Ovary (tissue), 9 donors: Measurements from ENCODE around the gene CPED1. TPM values are rescaled to one million over a fixed set of nuclear protein-coding genes. Genes with fewer than 3 reads are reported as not detected.

Experiments used
- DNase-seq, 5 donors: peaks; one replicate each; pipeline ENCODE4 v3.0.0-alpha.2; 2019 to 2020
- H3K27ac ChIP-seq, 2 donors: fragments of 200-600 bp; one replicate each; pipeline versions ENCODE4 v1.5.1 to v1.8.0; 2019 to 2022
- H3K27me3 ChIP-seq: fragments of 200-600 bp; one replicate; pipeline ENCODE4 v1.8.0; 2022
- H3K36me3 ChIP-seq: fragments of 200-600 bp; sonication (generic); one replicate; pipeline ENCODE4 v1.5.1; 2019
- H3K4me1 ChIP-seq: one replicate; pipeline ENCODE4 v1.8.1; 2013; ENCODE audit warnings: mild to moderate bottlenecking, moderate library complexity; ENCODE audit not compliant: insufficient read depth
- H3K4me3 ChIP-seq: fragments of 200-600 bp; sonication (generic); one replicate; pipeline ENCODE4 v1.5.1; 2017
- H3K9me3 ChIP-seq, 2 donors: fragments of 200-600 bp in 1 of 2; sonication (generic) in 1 of 2; one replicate each; pipeline versions ENCODE4 v1.5.1 to v1.8.1; 2013 to 2019; ENCODE audit warnings: mild to moderate bottlenecking in 1 of 2, moderate library complexity in 1 of 2
- EP300 ChIP-seq: sonication (generic); formaldehyde crosslinking; IDR thresholded peaks from one replicate; pipeline ENCODE4 v1.6.1; 2017; ENCODE audit warnings: antibody characterized with exemption
- POLR2A ChIP-seq: fragments of 450-650 bp; IDR thresholded peaks from one replicate; pipeline ENCODE4 v1.6.1; 2017; ENCODE audit warnings: antibody characterized with exemption, mild to moderate bottlenecking, moderate library complexity
- WGBS, 3 donors: extraction: QIAGEN DNeasy Blood & Tissue Kit in 1 of 3; methylation state at CpG; one replicate each; pipeline versions ENCODE4 v1.1.5 to v1.1.7; 2013 to 2017; 5-methylcytosine and 5-hydroxymethylcytosine counted together
- intact Hi-C, 4 donors: fragments of 100-400 bp; cut with DNase I; formaldehyde crosslinking; loops; one replicate each; pipeline versions ENCODE4 v1.11.0 to v1.15.1; 2022 to 2023
- polyA plus RNA-seq, 2 donors: library from polyadenylated mRNA; stranded (reverse); fragments of 200-250 nt in 1 of 2; fragments of 350-450 nt in 1 of 2; fragmentation: Illumina TruSeq in 1 of 2; extraction: RNeasy Lipid Tissue Mini Kit (QIAGEN cat#74804) in 1 of 2; gene quantifications; one replicate each; pipeline ENCODE4 v1.2.3, GENCODE V29; 2013 to 2014
- total RNA-seq, 7 donors: library from RNA; depleted of rRNA in 2 of 7; stranded (reverse); fragments of >200 nt in 2 of 7; fragmentation: NEBNext Ultra II Directional in 3 of 7; extraction: Animal tissue kit (Norgen Biotek cat#: 25700) in 3 of 7; gene quantifications; one replicate each; pipeline versions ENCODE4 v1.1.0 to v1.2.4, GENCODE V29; 2016 to 2023
- TF ChIP-seq, protein P1 (sequence below), 3 donors: fragments of 450-650 bp in 2 of 3; fragments of 200-600 bp in 1 of 3; IDR thresholded peaks; one replicate each; pipeline versions ENCODE4 v1.5.1 to v1.8.0; 2016 to 2022; ENCODE audit warnings: antibody characterized with exemption in 3 of 3, mild to moderate bottlenecking in 1 of 3
- donor health status: DM: no; HTN: no; CAD: no; lungs with moderate emphysema.
- donor health status: DM: no; HTN: no; CAD: no.
- donor health status: Bipolar disorder and iron deficiency.
- donor health status: DM: yes; HTN: yes; CAD: no.
- donor health status: DM: no; HTN: no; CAD: no.
- donor health status: DM: yes; HTN: yes; CAD: no.

Gene CPED1
- total and polyA plus RNA-seq, 9 donors, result 42.1 to 127 (median 88.8) TPM

GRCh38 chr7:121297843-121298242, 309.3 kb downstream of the CPED1 start:
- H3K27ac ChIP-seq, result no peak overlapping the region
- no peaks in the 10 kb centered on the region for H3K36me3 ChIP-seq
- H3K4me1 ChIP-seq, result no peaks in the 10 kb centered on the region
- no peak for DNase-seq
- H3K4me3 ChIP-seq, result no peak overlapping the region
- no peaks in the 10 kb centered on the region for H3K9me3 ChIP-seq
- 59 to 72% (median 71%) methylated on average over 2 of the region's 2 CpGs for WGBS, 3 donors
- TF ChIP-seq POLR2A (no peak), EP300 (no peak)
- TF ChIP-seq, protein P1, sequence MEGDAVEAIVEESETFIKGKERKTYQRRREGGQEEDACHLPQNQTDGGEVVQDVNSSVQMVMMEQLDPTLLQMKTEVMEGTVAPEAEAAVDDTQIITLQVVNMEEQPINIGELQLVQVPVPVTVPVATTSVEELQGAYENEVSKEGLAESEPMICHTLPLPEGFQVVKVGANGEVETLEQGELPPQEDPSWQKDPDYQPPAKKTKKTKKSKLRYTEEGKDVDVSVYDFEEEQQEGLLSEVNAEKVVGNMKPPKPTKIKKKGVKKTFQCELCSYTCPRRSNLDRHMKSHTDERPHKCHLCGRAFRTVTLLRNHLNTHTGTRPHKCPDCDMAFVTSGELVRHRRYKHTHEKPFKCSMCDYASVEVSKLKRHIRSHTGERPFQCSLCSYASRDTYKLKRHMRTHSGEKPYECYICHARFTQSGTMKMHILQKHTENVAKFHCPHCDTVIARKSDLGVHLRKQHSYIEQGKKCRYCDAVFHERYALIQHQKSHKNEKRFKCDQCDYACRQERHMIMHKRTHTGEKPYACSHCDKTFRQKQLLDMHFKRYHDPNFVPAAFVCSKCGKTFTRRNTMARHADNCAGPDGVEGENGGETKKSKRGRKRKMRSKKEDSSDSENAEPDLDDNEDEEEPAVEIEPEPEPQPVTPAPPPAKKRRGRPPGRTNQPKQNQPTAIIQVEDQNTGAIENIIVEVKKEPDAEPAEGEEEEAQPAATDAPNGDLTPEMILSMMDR (IDR thresholded peaks at IDR 0.05), result no peak
- intact Hi-C loops, result no loop called here
- H3K27me3 ChIP-seq, result peaks cover 5% of the 10 kb centered on the region

GRCh38 chr7:121298831-121299239, 310.3 kb downstream of the CPED1 start:
- Histone ChIP-seq H3K4me1 (no peaks in the 10 kb centered on the region), H3K9me3 (no peaks in the 10 kb centered on the region), H3K27me3 (peaks cover 5% of the 10 kb centered on the region), H3K27ac (no peak overlapping the region), H3K4me3 (no peak overlapping the region), H3K36me3 (no peaks in the 10 kb centered on the region)
- no peak for DNase-seq
- 54 to 65% (median 63%) methylated on average over 2 of the region's 2 CpGs for WGBS, 3 donors
- TF ChIP-seq, protein P1 (IDR thresholded peaks at IDR 0.05), result no peak
- no peak for TF ChIP-seq EP300
- TF ChIP-seq POLR2A, result no peak
- intact Hi-C loops, result no loop called here

DNA sequence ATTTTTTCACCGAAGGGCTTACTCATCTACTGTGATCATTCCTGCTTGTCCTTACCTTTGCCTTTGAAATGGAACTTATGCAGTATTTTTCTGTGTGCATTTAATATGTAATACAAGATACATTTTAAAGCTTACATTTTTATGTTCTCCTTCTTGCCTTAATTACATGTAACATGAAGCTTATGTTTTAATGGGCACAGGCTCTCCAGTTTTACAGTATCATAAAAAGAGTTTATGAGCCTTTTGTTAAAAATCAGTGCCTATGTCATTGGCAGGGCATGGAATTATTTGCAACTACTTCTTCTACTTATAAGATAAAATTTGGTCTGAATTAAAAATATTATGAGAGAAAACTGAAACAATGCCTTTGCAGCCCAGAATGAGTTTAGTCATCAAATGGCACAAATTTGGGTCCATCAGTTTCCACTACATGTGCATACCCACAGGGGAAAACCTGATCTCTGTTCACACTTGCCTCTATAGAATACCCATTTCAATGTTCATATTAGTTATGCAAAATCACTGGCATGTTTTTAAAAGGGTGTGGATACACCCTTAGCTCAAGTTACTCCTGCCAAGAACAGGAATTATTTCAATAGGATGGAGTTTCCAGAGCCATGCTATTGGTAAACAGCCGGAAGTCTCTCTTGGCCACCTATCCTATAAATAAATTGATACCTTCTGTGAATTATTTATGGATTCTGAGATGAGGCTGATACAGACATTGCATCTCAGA, 312.3 kb downstream of the CPED1 start:
- no peak overlapping the region for H3K4me3 ChIP-seq
- no peaks in the 10 kb centered on the region for H3K9me3 ChIP-seq
- no peaks in the 10 kb centered on the region for H3K4me1 ChIP-seq
- no peak overlapping the region for H3K27ac ChIP-seq
- intact Hi-C loops, result no loop called here
- TF ChIP-seq POLR2A, result no peak
- no peak for TF ChIP-seq EP300
- TF ChIP-seq, protein P1 (IDR thresholded peaks at IDR 0.05), result no peak
- WGBS, 3 donors, result 89 to 90% (median 90%) methylated on average over 2 of the region's 2 CpGs
- peaks cover 5% of the 10 kb centered on the region for H3K27me3 ChIP-seq
- H3K36me3 ChIP-seq, result no peaks in the 10 kb centered on the region
- DNase-seq, result no peak

DNA sequence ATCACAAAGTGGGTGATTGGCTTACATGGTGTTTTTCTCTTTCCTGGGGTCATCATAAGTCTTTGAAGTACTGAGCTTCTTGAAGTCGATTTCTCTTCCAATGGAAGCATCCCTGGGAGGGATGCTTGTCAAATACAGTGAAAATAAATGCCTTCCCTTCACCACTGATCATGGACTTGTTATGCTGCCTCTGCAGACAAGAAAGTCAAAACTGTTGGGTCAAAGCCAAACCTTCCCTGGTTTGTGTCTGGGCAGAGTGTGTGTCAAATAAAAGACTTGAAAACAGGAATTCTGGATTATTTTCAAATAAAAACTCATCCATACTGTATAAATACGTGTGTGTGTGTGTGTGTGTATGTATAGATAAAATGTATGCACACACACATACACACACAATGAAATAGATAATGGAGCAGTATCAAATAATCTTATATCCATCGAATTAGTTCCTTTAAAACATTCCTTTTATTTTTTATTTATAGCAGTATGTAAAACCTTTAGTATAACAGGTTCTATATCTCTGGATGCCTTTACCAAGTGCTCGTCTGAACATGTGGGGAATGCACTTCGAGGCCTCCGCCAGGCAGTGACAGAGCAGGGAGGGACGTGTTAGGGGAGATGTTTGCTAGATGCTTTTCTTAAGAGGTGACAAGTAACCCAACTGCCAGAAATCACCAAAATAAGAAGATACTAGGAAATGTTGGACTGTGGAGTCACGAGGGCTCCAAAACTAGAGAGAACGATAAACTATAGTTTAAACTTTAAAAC, 313.1 kb downstream of the CPED1 start:
- peaks cover 5% of the 10 kb centered on the region for H3K27me3 ChIP-seq
- no peak for DNase-seq
- H3K4me1 ChIP-seq, result no peaks in the 10 kb centered on the region
- no peak for TF ChIP-seq POLR2A
- TF ChIP-seq EP300, result no peak
- TF ChIP-seq, protein P1 (IDR thresholded peaks at IDR 0.05), result no peak
- H3K27ac ChIP-seq, result no peak overlapping the region
- intact Hi-C loops, result no loop called here
- no peak overlapping the region for H3K4me3 ChIP-seq
- WGBS, 3 donors, result 67 to 78% (median 72%) methylated on average over 9 of the region's 9 CpGs
- H3K36me3 ChIP-seq, result no peaks in the 10 kb centered on the region
- H3K9me3 ChIP-seq, result no peaks in the 10 kb centered on the region
